K562 (cell line): ENCODE data around the gene ERCC4. TPM values are rescaled to one million over a fixed set of nuclear protein-coding genes. Genes with fewer than 3 reads are reported as not detected.

Experiments used
- CC2D1A ChIP-seq: fragments of 450-650 bp; IDR thresholded peaks from 2 replicates; pipeline ENCODE4 v1.6.1; 2017; ENCODE audit warnings: mild to moderate bottlenecking
- CHD1 ChIP-seq: fragments of 200-600 bp; sonication (generic); IDR thresholded peaks from one replicate; pipeline ENCODE4 v1.6.1; 2012; ENCODE audit warnings: mild to moderate bottlenecking, moderate library complexity, low read length, inconsistent platforms
- ELF2 ChIP-seq: fragments of 250-450 bp; sonication (Bioruptor Pico); IDR thresholded peaks from 2 replicates; pipeline ENCODE4 v1.5.0; 2021; ENCODE audit warnings: mild to moderate bottlenecking
- FOXM1 ChIP-seq, 2 experiments: fragments of 450-650 bp in 1 of 2; sonication (generic) in 1 of 2; formaldehyde crosslinking in 1 of 2; IDR thresholded peaks; 2 replicates each; pipeline versions ENCODE4 v1.6.1 to v1.9.0; 2017 to 2022; ENCODE audit warnings: low read depth in 2 of 2, mild to moderate bottlenecking in 2 of 2, missing genetic modification reagents in 1 of 2, moderate library complexity in 1 of 2
- GATA2 ChIP-seq: sonication (generic); formaldehyde crosslinking; IDR thresholded peaks from 2 replicates; pipeline ENCODE4 v1.4.0; 2020; ENCODE audit warnings: mild to moderate bottlenecking, missing genetic modification reagents
- GTF2E2 ChIP-seq: fragments of 200-800 bp; sonication (Bioruptor generic); IDR thresholded peaks from 2 replicates; pipeline ENCODE4 v1.6.1; 2016; ENCODE audit warnings: missing genetic modification characterization, missing compliant biosample characterization
- HIVEP1 ChIP-seq: fragments of 250-450 bp; sonication (Bioruptor Pico); IDR thresholded peaks from 2 replicates; pipeline ENCODE4 v1.4.0; 2020; ENCODE audit warnings: mild to moderate bottlenecking
- ILK ChIP-seq: fragments of 450-650 bp; IDR thresholded peaks from 2 replicates; pipeline ENCODE4 v1.6.1; 2016; ENCODE audit warnings: missing genetic modification characterization, low read depth, mild to moderate bottlenecking, missing compliant biosample characterization, moderate library complexity, borderline replicate concordance
- MAFG ChIP-seq: fragments of 450-650 bp; conservative IDR thresholded peaks from 2 replicates; pipeline ENCODE4 v1.6.1; 2016; ENCODE audit warnings: missing genetic modification characterization, missing compliant biosample characterization
- MAX ChIP-seq: sonication (generic); formaldehyde crosslinking; IDR thresholded peaks from 2 replicates; pipeline ENCODE4 v1.9.0; 2022; ENCODE audit warnings: mild to moderate bottlenecking, missing genetic modification reagents
- MIER1 ChIP-seq: fragments of 450-650 bp; IDR thresholded peaks from 2 replicates; pipeline ENCODE4 v1.6.1; 2016; ENCODE audit warnings: antibody characterized with exemption, mild to moderate bottlenecking, low read depth
- NBN ChIP-seq: fragments of 450-650 bp; IDR thresholded peaks from 2 replicates; pipeline ENCODE4 v1.6.1; 2016; ENCODE audit warnings: low read depth, mild to moderate bottlenecking
- PHB ChIP-seq: fragments of 250-450 bp; sonication (Bioruptor Pico); IDR thresholded peaks from 2 replicates; pipeline ENCODE4 v1.5.0; 2021
- STAG1 ChIP-seq: sonication (generic); formaldehyde crosslinking; IDR thresholded peaks from 2 replicates; pipeline ENCODE4 v1.5.0; 2020; ENCODE audit warnings: missing genetic modification reagents, borderline replicate concordance
- ZBTB17 ChIP-seq: fragments of 450-650 bp; formaldehyde crosslinking; IDR thresholded peaks from 2 replicates; pipeline ENCODE4 v1.4.0; 2020; ENCODE audit warnings: mild to moderate bottlenecking
- ZBTB8A ChIP-seq: fragments of 450-650 bp; IDR thresholded peaks from 2 replicates; pipeline ENCODE4 v1.6.1; 2018; ENCODE audit warnings: mild to moderate bottlenecking, moderate library complexity; ENCODE audit not compliant: partially characterized antibody
- ZKSCAN1 ChIP-seq: fragments of 150-350 bp; IDR thresholded peaks from 2 replicates; pipeline ENCODE4 v1.6.1; 2016; ENCODE audit warnings: low read depth, low read length
- ZNF217 ChIP-seq: sonication (generic); formaldehyde crosslinking; IDR thresholded peaks from 2 replicates; pipeline ENCODE4 v1.8.0; 2022; ENCODE audit warnings: mild to moderate bottlenecking, missing genetic modification reagents
- ZNF253 ChIP-seq: fragments of 250-450 bp; sonication (Bioruptor Pico); conservative IDR thresholded peaks from 2 replicates; pipeline ENCODE4 v1.6.1; 2021; ENCODE audit warnings: mild to moderate bottlenecking
- ZNF274 ChIP-seq: IDR thresholded peaks from 2 replicates; pipeline ENCODE4 v1.6.1; 2011; ENCODE audit warnings: low read depth, mild to moderate bottlenecking, low read length, moderate library complexity, borderline replicate concordance
- ZNF3 ChIP-seq: fragments of 250-450 bp; sonication (Bioruptor Pico); IDR thresholded peaks from 2 replicates; pipeline ENCODE4 v1.5.0; 2021; ENCODE audit warnings: mild to moderate bottlenecking, moderate library complexity
- ZNF316 ChIP-seq: fragments of 450-650 bp; IDR thresholded peaks from 2 replicates; pipeline ENCODE4 v1.6.1; 2016
- ZNF717 ChIP-seq: fragments of 250-450 bp; sonication (Bioruptor Pico); IDR thresholded peaks from 2 replicates; pipeline ENCODE4 v1.5.0; 2021
- polyA plus RNA-seq, 8 experiments: library from polyadenylated mRNA; depleted of rRNA in 4 of 8; stranded (reverse) in 5 of 8; unstranded in 3 of 8; fragments of >200 nt; fragmentation: Nextera tagmentation in 2 of 8; fragmentation: Illumina TruSeq in 1 of 8; extraction: Ambion mirVana in 2 of 8; extraction: Trizol in 1 of 8; gene quantifications; 2 replicates each; pipeline versions ENCODE4 v1.2.1 to v1.2.3, GENCODE V29; 2011 to 2014; ENCODE audit warnings: inconsistent platforms in 1 of 8, missing spikeins in 1 of 8
- total RNA-seq, 7 experiments: library from RNA; depleted of rRNA in 6 of 7; stranded (reverse); fragments of >200 nt in 6 of 7; fragmentation: Illumina TruSeq in 2 of 7; extraction: Trizol in 2 of 7; gene quantifications; 2 replicates each; pipeline versions ENCODE4 v1.2.1 to v1.2.3, GENCODE V29; 2011 to 2021; ENCODE audit warnings: low replicate concordance in 1 of 7
- TF ChIP-seq, protein P1 (sequence below): fragments of 250-450 bp; sonication (Bioruptor Pico); IDR thresholded peaks from 2 replicates; pipeline ENCODE4 v1.8.0; 2021; ENCODE audit warnings: borderline replicate concordance, mild to moderate bottlenecking, moderate library complexity; ENCODE audit not compliant: poor library complexity, severe bottlenecking
- TF ChIP-seq, protein P2 (sequence below): IDR thresholded peaks from 2 replicates; pipeline ENCODE4 v1.6.1; 2012; ENCODE audit warnings: low read depth, low read length, improper control_type of control experiment, borderline replicate concordance
- TF ChIP-seq, protein P3 (sequence below): sonication (generic); formaldehyde crosslinking; IDR thresholded peaks from 2 replicates; pipeline ENCODE4 v1.8.1; 2022; ENCODE audit warnings: missing genetic modification reagents

ERCC4 gene
- total and polyA plus RNA-seq, 9 of the 15 experiments (the other 6 are each of a cell fraction or from before 2014, with no cell fraction given) = 3.7 to 10.5 (median 6.0) TPM

DNA sequence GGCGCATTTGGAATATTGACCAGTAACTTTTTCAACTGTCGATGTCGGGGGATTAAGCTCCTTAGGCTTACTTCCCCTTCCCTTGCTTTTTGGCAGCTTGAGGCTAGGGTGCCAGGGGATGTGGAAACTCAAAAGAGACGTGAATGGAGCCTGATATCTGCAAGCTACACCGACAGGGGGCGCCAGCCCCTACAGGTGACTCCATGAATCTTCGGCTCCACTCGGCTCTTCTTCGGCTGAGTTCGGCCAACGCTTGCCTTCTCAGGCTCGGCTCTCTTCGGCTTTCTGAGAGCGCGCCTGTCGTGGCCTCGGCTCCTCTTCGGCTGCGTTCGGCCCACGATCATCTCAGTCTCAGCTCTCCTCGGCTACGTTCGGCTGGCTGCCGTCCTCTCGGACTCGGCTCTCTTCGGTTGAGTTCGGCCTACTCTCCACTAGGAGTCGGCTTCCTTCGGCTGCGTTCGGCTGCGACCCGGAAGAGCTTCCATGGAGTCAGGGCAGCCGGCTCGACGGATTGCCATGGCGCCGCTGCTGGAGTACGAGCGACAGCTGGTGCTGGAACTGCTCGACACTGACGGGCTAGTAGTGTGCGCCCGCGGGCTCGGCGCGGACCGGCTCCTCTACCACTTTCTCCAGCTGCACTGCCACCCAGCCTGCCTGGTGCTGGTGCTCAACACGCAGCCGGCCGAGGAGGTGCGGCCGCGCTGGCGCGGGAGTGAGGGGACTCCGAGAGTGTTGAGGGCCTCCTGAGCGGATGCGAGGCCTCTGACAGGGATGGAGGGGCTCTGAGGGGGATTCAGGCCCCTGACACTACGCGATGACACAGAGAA lies at the start of gene ERCC4 (continued):
- no peak for TF ChIP-seq FOXM1 (IDR thresholded peaks at IDR 0.05; ENCODE audit: low read depth)
- TF ChIP-seq FOXM1 (CRISPR knock-in tag; IDR thresholded peaks at IDR 0.05; ENCODE audit: low read depth) = no peak
- TF ChIP-seq CHD1 = no peak
- TF ChIP-seq ILK (tag) = no peak
- TF ChIP-seq ELF2 (CRISPR knock-in tag) = no peak; the same call in 1 of the 2 replicates
- no peak for TF ChIP-seq PHB (CRISPR knock-in tag)
- TF ChIP-seq MAFG (tag) = no peak
- TF ChIP-seq ZNF717 = no peak
- TF ChIP-seq ZKSCAN1 = no peak
- TF ChIP-seq, protein P1, sequence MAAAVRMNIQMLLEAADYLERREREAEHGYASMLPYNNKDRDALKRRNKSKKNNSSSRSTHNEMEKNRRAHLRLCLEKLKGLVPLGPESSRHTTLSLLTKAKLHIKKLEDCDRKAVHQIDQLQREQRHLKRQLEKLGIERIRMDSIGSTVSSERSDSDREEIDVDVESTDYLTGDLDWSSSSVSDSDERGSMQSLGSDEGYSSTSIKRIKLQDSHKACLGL = no peak
- no peak for TF ChIP-seq ZNF253 (CRISPR knock-in tag)
- no peak for TF ChIP-seq MIER1
- peak; percentile 49; the same call in 1 of the 2 replicates for TF ChIP-seq MAX (CRISPR knock-in tag)
- no peak for TF ChIP-seq STAG1 (CRISPR knock-in tag)
- TF ChIP-seq ZNF316 = no peak
- TF ChIP-seq, protein P2, sequence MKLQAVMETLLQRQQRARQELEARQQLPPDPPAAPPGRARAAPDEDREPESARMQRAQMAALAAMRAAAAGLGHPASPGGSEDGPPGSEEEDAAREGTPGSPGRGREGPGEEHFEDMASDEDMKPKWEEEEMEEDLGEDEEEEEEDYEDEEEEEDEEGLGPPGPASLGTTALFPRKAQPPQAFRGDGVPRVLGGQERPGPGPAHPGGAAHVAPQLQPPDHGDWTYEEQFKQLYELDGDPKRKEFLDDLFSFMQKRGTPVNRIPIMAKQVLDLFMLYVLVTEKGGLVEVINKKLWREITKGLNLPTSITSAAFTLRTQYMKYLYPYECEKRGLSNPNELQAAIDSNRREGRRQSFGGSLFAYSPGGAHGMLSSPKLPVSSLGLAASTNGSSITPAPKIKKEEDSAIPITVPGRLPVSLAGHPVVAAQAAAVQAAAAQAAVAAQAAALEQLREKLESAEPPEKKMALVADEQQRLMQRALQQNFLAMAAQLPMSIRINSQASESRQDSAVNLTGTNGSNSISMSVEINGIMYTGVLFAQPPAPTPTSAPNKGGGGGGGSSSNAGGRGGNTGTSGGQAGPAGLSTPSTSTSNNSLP = no peak
- TF ChIP-seq NBN = no peak; the same call in 1 of the 2 replicates
- TF ChIP-seq HIVEP1 (CRISPR knock-in tag) = no peak
- 0 out of 2 replicates have a peak, but pooled peaks have one; percentile 32 for TF ChIP-seq GTF2E2 (tag)
- TF ChIP-seq ZBTB8A = no peak
- TF ChIP-seq ZBTB17 (CRISPR knock-in tag) = 0 out of 2 replicates have a peak, but pooled peaks have one; percentile 49
- TF ChIP-seq ZNF274 = no peak
- TF ChIP-seq GATA2 = no peak
- TF ChIP-seq, protein P3, sequence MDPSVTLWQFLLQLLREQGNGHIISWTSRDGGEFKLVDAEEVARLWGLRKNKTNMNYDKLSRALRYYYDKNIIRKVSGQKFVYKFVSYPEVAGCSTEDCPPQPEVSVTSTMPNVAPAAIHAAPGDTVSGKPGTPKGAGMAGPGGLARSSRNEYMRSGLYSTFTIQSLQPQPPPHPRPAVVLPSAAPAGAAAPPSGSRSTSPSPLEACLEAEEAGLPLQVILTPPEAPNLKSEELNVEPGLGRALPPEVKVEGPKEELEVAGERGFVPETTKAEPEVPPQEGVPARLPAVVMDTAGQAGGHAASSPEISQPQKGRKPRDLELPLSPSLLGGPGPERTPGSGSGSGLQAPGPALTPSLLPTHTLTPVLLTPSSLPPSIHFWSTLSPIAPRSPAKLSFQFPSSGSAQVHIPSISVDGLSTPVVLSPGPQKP = no peak
- TF ChIP-seq CC2D1A = no peak
- TF ChIP-seq ZNF217 (CRISPR knock-in tag) = no peak
- TF ChIP-seq ZNF3 (CRISPR knock-in tag) = no peak
